ENCODE results near the gene UBN2.

The UBN2 gene

GRCh38 chr7:139232904-139233303, 1.9 kb downstream of the UBN2 start:
- no peak for DNase-seq

DNA sequence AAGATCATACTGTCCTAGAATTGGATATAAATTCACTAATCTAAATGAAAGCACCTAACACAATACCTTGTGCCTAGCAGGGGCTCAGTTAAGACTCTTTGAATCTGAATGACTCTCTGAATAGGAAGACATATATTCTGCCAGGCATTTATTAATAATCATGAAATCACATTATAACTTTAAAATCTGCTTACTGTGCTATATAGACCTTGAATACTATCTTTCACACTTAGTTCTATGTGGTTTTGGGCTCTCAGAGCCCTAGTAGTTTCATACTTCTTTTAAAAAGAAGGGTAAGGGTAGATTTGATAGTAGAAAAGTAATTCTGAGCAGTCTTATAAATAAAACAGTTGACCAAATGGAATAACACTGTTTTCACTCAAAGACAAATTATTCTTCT, 10.2 kb downstream of the UBN2 start:
- no peak for DNase-seq

GRCh38 chr7:139242741-139243281, 11.8 kb downstream of the UBN2 start:
- no peak for DNase-seq

GRCh38 chr7:139245401-139245800, 14.4 kb downstream of the UBN2 start:
- no peak for DNase-seq

GRCh38 chr7:139246494-139246893, 15.5 kb downstream of the UBN2 start:
- no peak for DNase-seq

- no peak for DNase-seq
Measured at GRCh38 chr7:139246905-139247304, 15.9 kb downstream of the UBN2 start.

DNA sequence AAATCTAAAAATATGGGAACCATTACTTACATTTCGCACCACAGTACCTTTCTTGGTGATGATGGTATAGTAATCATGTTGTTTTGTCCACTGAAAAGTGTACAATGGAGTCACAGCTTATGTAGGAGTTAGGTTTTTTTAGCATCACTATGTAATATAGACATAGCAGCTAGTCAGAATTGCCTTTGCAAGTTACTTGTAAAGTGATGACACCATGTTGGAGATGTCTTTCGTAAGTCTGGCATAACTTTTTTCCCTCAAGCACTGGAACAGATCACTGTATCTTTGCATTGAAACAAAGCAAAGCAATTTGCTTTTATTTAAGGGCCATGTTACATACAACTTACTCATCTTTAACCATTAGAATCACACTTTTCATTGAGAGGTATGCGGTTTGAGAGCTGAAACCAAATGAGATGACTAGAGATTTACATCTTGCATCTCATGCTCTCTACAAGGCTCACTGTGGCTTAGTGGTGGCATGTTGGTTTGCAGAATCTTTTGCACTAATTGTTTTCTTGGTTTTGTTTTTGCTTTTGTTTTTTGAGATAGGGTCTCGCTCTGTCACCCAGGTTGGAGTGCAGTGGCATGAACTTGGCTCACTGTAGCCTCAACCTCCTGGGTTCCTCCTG, 18.3 kb downstream of the UBN2 start:
- DNase-seq = no peak

GRCh38 chr7:139252451-139252850, 21.4 kb downstream of the UBN2 start:
- no peak for DNase-seq

GRCh38 chr7:139254281-139254680, 23.2 kb downstream of the UBN2 start:
- DNase-seq = no peak

DNA sequence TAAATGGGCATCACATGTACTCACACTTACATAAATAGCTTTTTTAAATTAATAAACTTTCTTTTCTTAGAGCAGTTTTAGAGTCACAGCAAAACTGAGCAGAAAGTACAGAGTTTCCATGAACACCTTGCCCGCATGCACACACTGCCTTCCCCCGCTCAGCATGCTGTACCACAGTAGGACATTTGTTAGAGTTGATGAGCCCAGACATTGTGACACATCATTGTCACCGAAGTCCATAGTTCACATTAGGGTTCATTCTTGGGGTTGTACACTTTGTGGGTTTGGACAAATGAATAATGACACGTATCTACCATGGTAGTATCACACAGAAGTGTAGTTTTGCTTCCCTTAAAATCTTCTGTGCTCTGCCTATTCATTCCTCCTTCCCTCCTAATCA, 23.7 kb downstream of the UBN2 start:
- no peak for DNase-seq

- DNase-seq = no peak
Measured at GRCh38 chr7:139255290-139255689, 24.3 kb downstream of the UBN2 start.

DNA sequence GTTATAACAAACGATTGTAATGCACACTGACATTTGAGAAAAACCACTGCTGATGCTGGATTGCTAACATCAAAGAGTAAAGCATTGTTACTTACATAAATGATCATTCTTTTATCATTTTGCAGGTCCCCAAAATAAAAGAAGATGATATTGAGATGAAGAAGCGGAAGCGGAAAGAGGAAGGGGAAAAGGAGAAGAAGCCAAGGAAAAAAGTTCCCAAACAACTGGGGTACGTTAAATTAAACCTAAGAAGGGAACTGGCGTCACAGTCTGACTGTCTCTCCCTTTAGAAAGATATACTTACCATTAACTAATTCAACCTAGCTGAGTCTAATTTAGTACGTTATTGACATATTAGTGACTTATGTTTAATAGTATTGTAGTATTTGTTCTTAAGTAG, 28.1 kb downstream of the UBN2 start:
- no peak for DNase-seq

GRCh38 chr7:139264220-139264619, 33.2 kb downstream of the UBN2 start:
- no peak for DNase-seq

- DNase-seq = no peak
Measured at GRCh38 chr7:139265673-139266072, 34.6 kb downstream of the UBN2 start.

DNA sequence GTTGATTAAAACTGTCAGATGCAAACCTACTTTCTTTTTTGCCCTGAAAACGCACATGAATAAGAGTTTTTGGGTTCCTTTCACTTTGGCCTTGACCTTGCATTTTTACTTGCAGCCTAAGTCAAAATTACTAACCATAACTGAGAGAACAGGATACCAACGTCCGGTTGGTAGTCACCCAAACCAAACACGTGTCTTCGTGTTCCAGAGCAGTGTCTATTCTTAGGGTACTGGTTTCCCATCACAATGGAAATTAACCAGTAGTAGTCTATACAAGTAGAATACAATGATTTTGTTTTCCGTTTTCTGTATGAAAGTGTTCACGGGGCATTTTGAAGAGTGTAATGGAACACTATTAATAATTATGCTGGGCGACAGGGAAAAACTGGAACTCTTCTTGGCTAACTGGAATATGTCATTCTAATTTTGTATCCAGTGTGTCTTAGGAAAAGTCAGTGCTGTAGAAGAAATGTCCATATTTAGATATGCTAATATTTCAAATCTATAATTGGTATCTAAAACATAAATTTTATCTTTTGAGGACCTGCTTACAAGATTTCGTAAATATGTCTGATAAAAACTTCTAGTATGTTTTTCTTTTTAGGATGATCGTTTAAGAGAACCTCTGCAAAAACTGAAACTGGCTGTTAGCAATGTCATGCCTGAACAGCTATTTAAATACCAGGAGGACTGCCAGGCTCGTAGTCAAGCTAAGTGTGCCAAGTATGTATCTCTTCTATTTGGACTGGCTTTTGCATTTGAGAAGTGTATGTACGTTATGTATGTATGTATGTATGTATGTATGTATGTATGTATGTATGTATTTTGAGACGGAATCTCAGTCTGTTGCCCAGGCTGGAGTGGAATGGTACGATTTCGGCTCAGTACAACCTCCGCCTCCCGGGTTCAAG, 40.9 kb downstream of the UBN2 start:
- DNase-seq = no peak

- no peak for DNase-seq
Measured at GRCh38 chr7:139284252-139284896, 53.3 kb downstream of the UBN2 start.

GRCh38 chr7:139286144-139286543, 55.1 kb downstream of the UBN2 start:
- no peak for DNase-seq

DNA sequence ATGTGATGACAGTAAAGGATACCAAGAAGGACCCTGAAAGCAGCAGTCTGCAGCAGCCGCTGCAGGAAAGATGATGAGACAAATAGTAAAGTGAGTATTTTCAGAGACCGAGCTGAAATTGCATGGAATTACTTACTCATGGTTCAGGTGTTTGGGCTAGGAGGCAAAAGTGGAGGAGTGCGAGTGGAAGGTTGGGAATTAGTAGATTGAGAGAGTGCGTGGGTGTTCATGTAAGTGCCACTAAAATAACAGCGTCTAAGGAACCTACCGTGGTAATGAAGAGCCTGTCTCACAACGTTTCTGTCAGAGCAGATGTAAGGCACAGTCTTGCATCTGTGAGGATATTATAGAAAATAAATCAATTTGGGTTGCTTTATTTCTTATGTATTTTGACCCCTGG, 61.8 kb downstream of the UBN2 start:
- DNase-seq = no peak

DNA sequence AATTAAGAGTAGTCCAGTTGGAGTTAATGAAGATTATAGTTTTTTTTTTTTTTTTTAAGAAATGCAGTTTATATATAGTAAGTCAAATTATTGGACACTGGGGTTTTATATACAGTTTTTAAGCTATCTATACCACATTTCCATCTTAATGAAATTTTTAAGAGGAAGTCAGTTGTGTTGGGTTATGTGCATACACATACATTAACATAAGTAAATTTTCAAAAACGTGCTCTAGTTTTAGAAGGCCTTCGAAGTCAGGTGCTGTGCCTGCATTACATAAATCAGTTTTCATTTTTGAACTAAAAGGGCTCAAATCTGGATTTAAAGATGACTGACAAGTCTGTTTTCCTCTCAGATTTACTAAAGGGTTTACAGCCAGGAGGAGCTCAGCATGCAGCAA, 62.5 kb downstream of the UBN2 start:
- DNase-seq = no peak

GRCh38 chr7:139294241-139294640, 63.2 kb downstream of the UBN2 start:
- no peak for DNase-seq

GRCh38 chr7:139294951-139295575, 64.0 kb downstream of the UBN2 start:
- DNase-seq = no peak

DNA sequence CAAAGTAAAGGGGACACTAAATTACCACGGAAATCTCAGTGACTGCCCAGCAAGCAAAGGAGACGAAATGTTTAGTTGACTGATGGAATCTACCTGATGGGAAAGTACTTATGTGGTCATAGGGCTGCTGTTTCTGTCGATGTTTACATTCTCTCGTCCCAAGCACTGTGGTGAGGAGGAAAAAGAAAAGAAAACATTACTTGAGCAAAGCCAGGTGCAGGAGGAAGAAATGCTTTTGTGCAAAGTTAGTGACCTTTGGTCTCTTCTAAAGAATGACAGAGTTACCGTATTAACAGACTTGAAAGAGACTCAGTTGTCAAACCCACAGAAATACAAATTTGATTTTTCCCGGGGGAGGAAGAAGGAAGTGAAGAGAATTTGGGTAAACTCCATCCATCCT, 66.8 kb downstream of the UBN2 start:
- DNase-seq = no peak

DNA sequence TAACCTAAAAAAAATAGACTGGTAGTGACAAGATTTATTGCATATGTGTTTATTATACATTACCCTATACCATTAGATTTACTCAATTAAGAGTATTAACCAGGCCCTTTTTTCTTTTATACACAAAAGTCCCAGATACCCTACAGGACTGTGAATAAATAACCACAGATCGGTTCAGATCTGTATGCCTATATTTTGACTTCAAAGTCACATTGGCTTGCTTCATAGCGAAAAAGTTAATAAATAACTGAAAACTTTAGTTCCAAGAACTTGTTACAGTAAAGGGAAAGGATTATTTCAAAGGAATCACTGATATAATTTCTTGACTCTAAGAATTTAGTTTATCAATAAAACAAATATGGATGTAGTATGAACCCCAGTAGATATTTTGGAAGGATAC, 68.3 kb downstream of the UBN2 start:
- no peak for DNase-seq

All from activated CD8-positive, alpha-beta memory T cell treated with anti-CD3 and anti-CD28 coated beads, Interleukin-2, amount 50 U/mL, for 48 hours (primary cell).